Small intestine (tissue), 7 donors: ENCODE data around the gene SPDEF. TPM values are rescaled to one million over a fixed set of nuclear protein-coding genes. Genes with fewer than 3 reads are reported as not detected.

Experiments used
- DNase-seq, 2 donors: peaks; one replicate each; pipeline versions ENCODE4 v3.0.0 to v3.0.0-alpha.2; 2013
- FAIRE-seq: peaks from 2 replicates; lab custom pipeline; 2012; peaks lifted over from hg19 to GRCh38; lab: Jason Lieb, UNC
- H3K27ac ChIP-seq, 3 donors: one replicate each; pipeline ENCODE4 v1.5.1; 2013; ENCODE audit warnings: low read length in 2 of 3, mild to moderate bottlenecking in 2 of 3, control low read depth in 1 of 3, inconsistent platforms in 1 of 3, low read depth in 1 of 3, moderate library complexity in 1 of 3
- H3K27me3 ChIP-seq, 3 donors: one replicate each; pipeline ENCODE4 v1.6.1; 2013; ENCODE audit warnings: low read length in 3 of 3, inconsistent platforms in 1 of 3; ENCODE audit not compliant: control insufficient read depth in 3 of 3, insufficient read depth in 3 of 3
- H3K36me3 ChIP-seq, 3 donors: one replicate each; pipeline ENCODE4 v1.6.1; 2013; ENCODE audit warnings: low read length in 3 of 3, inconsistent platforms in 1 of 3, low read depth in 1 of 3, mild to moderate bottlenecking in 1 of 3, moderate library complexity in 1 of 3; ENCODE audit not compliant: control insufficient read depth in 3 of 3, insufficient read depth in 2 of 3
- H3K4me1 ChIP-seq, 3 donors: one replicate each; pipeline ENCODE4 v1.6.1; 2013; ENCODE audit warnings: low read length in 2 of 3, inconsistent platforms in 1 of 3, low read depth in 1 of 3, mild to moderate bottlenecking in 1 of 3, moderate library complexity in 1 of 3; ENCODE audit not compliant: control insufficient read depth in 3 of 3, insufficient read depth in 2 of 3
- H3K4me3 ChIP-seq, 3 donors: one replicate each; pipeline ENCODE4 v1.5.1; 2013; ENCODE audit warnings: low read length in 3 of 3, control low read depth in 1 of 3, inconsistent platforms in 1 of 3, low read depth in 1 of 3, mild to moderate bottlenecking in 1 of 3, moderate library complexity in 1 of 3
- H3K9me3 ChIP-seq, 2 donors: one replicate each; pipeline ENCODE4 v1.6.1; 2013; ENCODE audit warnings: low read depth in 1 of 2, low read length in 1 of 2; ENCODE audit not compliant: control insufficient read depth in 2 of 2, insufficient read depth in 1 of 2
- WGBS, 3 donors: extraction: QIAGEN DNeasy Blood & Tissue Kit; methylation state at CpG; one replicate each; pipeline ENCODE4 v1.1.7; 2013; 5-methylcytosine and 5-hydroxymethylcytosine counted together
- polyA plus RNA-seq, 4 donors: library from polyadenylated mRNA; stranded (reverse) in 3 of 4; unstranded in 1 of 4; fragments of 200-250 nt in 3 of 4; fragments of 120-200 nt in 1 of 4; gene quantifications; one replicate each; pipeline versions ENCODE4 v1.2.1 to v1.2.3, GENCODE V29; 2013
- donor health status: healthy with polysubstance abuse.
- donor health status: control.
- donor health status: control.
- donor health status: Bipolar disorder and iron deficiency.
- donor health status: healthy.

The SPDEF gene
- polyA plus RNA-seq, 4 donors, result 10.9 to 20.6 (median 16.7) TPM

DNA sequence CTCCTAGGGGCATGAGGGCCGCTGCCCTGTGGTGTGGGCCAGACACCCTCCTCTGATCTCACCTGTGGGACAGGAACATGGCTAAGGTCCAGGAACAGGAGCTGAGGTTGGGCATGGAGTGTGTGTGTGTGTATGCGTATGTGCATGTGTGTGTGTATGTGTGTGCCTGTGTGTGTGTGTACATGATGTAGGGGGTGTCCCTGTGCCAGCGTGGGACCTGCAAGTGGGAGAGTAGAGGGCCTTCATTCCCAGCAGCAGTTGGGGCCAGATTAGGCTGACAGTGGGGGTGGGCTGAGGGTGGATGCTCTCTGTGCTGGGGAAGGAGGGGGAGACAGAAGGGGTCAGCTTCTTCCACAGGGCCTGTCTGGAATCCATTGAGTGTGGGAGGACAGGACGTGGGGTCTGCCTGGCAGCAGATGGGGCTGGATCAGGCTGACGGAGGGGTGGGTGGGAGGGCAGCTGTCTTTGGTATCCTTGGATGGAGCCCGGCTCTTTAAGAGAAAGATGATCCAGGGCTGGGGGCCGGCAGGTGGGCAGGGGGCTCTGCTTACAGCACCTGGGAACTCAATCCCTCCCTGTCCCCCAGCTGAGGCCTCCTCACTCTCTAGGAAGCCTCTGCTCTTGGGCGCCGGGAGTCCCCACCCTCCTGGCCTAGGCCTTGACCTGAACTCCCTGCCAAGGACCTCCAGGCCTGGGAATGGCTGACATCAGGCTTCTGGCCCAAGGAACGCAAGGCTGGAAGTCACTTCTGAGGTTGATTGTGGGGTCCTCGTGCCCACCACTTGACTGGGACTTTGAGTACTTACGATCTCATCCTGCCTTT lies 44.0 kb downstream of the SPDEF start:
- WGBS, 3 donors, result 60 to 65% (median 64%) methylated on average over 10 to 12 of the region's 12 CpGs
- peaks cover 0 to 25% (median 5%) of the 10 kb centered on the region in 3 donors for H3K27me3 ChIP-seq
- no peak overlapping the region for H3K27ac ChIP-seq
- FAIRE-seq (no peak), DNase-seq (no peak)
- no peaks in the 10 kb centered on the region for H3K4me1 ChIP-seq
- no peaks in the 10 kb centered on the region for H3K9me3 ChIP-seq
- H3K4me3 ChIP-seq, result no peak overlapping the region
- no peaks in the 10 kb centered on the region for H3K36me3 ChIP-seq

DNA sequence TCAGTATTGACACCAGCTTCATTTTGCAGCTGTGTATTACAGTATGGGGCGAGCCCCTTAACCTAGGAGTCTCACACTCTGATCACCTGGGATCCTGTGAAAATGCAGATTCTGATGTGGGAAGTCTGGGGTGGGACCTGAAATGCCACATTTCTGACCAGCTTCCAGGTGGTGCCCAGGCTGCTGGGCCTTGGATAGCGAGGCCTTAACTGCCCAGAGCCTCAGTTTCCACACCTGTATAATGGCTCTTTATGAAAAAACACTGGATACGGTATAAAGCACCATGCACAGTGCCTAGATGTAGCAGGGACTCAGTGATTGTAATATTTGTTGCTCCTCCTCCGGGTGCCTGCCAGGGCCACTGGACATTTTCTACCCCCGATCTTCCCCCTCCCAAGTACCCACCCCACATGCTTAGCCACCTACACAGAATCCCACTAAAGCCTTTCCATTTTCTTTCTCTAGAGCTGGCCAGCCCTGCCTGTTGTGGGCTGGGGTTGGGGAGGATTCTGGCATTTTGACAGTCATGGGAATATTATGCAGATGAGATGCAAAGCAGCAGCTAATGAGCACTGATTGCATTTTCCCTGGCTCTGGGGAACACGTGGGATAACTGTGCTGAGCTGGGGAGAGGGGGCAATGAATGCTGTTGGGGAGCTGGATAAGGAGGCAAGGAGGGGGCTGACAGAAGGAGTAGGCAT lies 44.8 kb downstream of the SPDEF start:
- no peaks in the 10 kb centered on the region for H3K36me3 ChIP-seq
- WGBS, 3 donors, result 79% methylated on average over 6 of the region's 6 CpGs
- H3K27ac ChIP-seq, result no peak overlapping the region
- no peak for FAIRE-seq
- no peak for DNase-seq
- no peak overlapping the region for H3K4me3 ChIP-seq
- no peaks in the 10 kb centered on the region for H3K4me1 ChIP-seq
- peaks cover 0 to 24% (median 5%) of the 10 kb centered on the region in 3 donors for H3K27me3 ChIP-seq
- no peaks in the 10 kb centered on the region for H3K9me3 ChIP-seq

DNA sequence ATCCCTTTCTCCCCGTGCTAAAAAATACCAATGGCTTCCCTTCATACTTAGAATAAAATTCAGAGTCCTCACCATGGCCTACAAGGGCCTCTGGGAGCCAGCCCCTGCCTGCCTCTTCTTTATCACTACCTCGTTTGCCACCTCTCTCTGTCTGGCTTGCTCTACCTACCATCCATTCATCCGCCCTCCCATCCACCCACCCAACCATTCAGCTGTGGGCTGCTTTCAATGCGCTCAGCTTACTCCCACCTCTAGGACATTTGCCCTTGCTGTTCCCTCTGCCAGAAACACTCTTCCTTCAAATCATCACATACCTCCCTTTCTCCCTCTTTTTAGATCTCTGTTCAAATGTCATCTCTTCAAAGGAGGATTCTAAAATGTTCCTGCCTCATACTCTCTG lies 45.8 kb downstream of the SPDEF start:
- DNase-seq, result no peak
- H3K4me1 ChIP-seq, result no peaks in the 10 kb centered on the region
- 80 to 85% (median 81%) methylated on average over 4 of the region's 4 CpGs for WGBS, 3 donors
- no peaks in the 10 kb centered on the region for H3K9me3 ChIP-seq
- peaks cover 0 to 16% (median 4%) of the 10 kb centered on the region in 3 donors for H3K27me3 ChIP-seq
- H3K4me3 ChIP-seq, result no peak overlapping the region
- no peak for FAIRE-seq
- H3K27ac ChIP-seq, result no peak overlapping the region
- H3K36me3 ChIP-seq, result no peaks in the 10 kb centered on the region

DNA sequence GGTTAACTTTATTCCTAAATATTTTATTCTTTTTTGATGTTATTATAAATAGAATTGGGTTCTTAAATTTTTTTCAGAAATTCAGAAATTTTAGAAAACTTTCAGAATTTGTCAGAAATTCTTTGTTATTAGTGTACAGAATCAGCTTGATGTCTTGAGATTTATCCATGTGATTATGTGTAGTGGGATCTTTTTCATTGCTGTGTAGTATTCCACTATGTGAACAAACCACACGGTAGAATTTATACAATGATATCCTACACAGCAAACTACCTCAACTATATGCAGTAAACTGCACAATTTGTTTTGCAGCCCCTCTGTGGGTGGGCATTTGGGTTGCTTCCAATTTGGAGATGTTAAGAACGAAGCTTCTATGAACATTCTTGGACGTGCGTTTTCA lies 46.3 kb downstream of the SPDEF start:
- Histone ChIP-seq H3K27ac (no peak overlapping the region), H3K36me3 (no peaks in the 10 kb centered on the region), H3K27me3 (peaks cover 0 to 10% (median 2%) of the 10 kb centered on the region in 3 donors), H3K4me1 (no peaks in the 10 kb centered on the region), H3K9me3 (no peaks in the 10 kb centered on the region), H3K4me3 (no peak overlapping the region)
- FAIRE-seq (no peak), DNase-seq (no peak)
- WGBS, 3 donors, result 97 to 99% (median 97%) methylated on average over 4 of the region's 4 CpGs

DNA sequence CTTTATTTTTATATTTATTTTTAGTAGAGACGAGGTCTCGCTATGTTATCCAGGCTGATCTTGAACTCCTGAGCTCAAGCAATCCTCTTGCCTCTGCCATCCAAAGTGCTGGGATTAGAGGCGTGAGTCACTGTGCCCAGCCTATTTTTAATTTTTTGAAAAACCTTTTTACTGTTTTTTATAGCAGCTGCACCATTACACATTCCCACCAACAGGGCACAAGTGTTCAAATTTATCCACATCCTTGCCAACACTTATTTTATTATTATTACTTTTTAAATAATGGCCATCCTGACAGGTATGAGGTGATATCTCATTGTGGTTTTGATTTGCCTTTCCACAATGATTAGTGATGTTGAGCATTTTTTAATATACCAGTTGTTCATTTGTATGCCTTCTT lies 47.7 kb downstream of the SPDEF start:
- WGBS, 3 donors, result 94 to 98% (median 95%) methylated on average over 3 of the region's 3 CpGs
- Histone ChIP-seq H3K4me1 (no peaks in the 10 kb centered on the region), H3K27ac (no peak overlapping the region), H3K4me3 (no peak overlapping the region), H3K9me3 (no peaks in the 10 kb centered on the region), H3K36me3 (no peaks in the 10 kb centered on the region), H3K27me3 (no peaks in the 10 kb centered on the region)
- DNase-seq (no peak), FAIRE-seq (no peak)

DNA sequence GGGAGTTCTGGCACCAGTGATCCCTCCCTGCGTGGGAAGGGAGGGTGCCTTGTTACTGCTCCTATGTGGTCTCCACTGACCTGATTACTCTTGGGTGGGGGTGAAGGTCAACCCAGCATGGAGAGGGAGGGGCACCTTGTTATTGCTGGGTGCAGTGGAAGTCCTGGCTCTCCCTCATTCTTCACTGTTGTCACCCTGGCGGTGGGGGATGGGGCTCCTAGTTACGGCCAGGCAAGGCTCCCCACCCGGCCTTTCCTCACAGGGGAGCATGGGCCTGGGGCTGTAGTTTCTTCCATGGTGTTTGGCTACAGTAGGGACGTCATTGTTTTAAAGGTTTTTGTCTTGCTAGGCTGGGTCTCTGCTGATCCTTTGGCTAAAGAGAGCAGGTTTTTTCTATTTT lies 49.4 kb downstream of the SPDEF start:
- WGBS, 3 donors, result 50 to 71% (median 62%) methylated on average over 5 of the region's 5 CpGs
- DNase-seq (peak; percentile 28 to 41), FAIRE-seq (no peak)
- Histone ChIP-seq H3K9me3 (peaks cover 0 to 8% of the 10 kb centered on the region in 2 donors), H3K36me3 (no peaks in the 10 kb centered on the region), H3K27ac (no peak overlapping the region), H3K27me3 (no peaks in the 10 kb centered on the region), H3K4me1 (no peaks in the 10 kb centered on the region), H3K4me3 (no peak overlapping the region)

DNA sequence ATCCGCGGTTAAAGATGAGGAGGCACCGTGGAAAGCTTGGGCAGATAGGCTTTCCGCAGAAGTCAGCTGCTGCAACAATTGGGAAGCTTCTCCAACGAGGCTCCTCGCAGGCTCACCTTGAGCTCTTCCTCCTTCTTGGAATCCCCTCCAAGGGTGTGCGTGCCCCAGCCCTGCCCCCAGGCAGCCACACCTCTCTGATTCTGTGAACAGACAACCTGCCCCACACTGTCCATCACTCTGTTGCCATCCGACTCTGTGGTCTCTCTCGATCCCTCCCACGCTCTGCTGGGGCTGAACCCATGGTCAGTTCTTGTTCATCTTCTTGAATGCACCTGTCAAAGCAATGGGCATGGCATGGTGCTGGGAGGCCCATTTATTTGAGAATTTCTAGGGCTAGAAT lies 58.7 kb downstream of the SPDEF start:
- no peaks in the 10 kb centered on the region for H3K27me3 ChIP-seq
- 75 to 85% (median 80%) methylated on average over 10 of the region's 10 CpGs for WGBS, 3 donors
- FAIRE-seq, result no peak
- H3K36me3 ChIP-seq, result no peaks in the 10 kb centered on the region
- H3K4me1 ChIP-seq, result no peaks in the 10 kb centered on the region
- H3K27ac ChIP-seq, result no peak overlapping the region
- DNase-seq, result no peak
- no peak overlapping the region for H3K4me3 ChIP-seq
- H3K9me3 ChIP-seq, result peaks cover 0 to 24% of the 10 kb centered on the region in 2 donors

DNA sequence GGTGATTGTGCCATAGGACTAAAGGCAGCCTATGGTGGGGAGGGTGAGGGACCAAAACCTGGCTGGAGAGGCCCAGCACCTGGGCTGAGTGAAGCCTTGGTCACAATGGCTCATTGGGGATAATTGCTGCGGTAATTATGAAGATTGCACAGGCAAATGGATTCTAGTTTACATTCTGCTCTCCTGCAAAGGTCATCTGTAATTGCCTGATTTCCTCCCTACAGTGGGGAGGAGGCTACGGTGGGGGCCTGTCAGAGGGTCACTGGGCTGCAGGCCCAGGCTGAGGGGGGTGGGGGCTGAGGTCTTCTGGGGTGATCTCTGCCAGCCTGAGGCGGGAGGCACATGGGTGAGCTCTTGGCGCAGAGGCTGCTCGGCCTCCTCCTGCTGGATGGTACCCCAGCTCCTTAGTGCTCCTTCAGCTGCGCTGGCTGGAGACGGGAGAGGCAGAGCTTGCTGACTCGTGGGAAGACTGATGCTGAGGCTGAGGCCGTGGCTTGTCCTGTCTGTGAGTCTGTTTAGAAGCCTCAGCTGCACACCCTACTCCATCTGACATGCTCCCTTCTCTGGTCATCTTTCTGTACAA lies 59.9 kb downstream of the SPDEF start:
- Histone ChIP-seq H3K4me1 (no peaks in the 10 kb centered on the region), H3K4me3 (no peak overlapping the region), H3K27me3 (no peaks in the 10 kb centered on the region), H3K27ac (no peak overlapping the region), H3K36me3 (no peaks in the 10 kb centered on the region), H3K9me3 (peaks cover 0 to 19% of the 10 kb centered on the region in 2 donors)
- FAIRE-seq, result no peak
- no peak for DNase-seq
- WGBS, 3 donors, result 64 to 68% (median 68%) methylated on average over 9 of the region's 9 CpGs
